ENCODE data around the gene ZNF384.

DNA sequence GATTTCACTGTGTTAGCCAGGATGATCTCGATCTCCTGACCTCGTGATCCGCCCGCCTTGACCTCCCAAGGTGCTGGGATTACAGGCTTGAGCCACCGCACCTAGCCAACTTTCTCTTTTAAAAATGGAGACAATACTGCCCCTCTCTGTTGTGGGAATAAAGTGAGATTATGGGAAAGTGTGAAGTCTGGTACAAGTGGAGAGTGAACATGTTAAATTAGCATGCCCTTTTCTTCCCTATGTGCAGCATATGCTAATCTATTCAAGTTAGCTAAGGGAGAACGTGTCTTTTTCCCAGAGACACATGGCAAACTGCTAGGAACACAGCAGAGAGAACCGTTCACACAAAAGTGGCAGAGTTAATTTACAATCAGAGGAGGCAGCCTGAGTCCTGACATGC lies 36.2 kb upstream of the ZNF384 start:
- TF ChIP-seq GABPA (IDR thresholded peaks at IDR 0.05 in 1 of 2, conservative IDR thresholded peaks at IDR 0.05 in 1 of 2) = no peak
- TF ChIP-seq RAD21 (IDR thresholded peaks at IDR 0.05) = no peak
- TF ChIP-seq, protein P1, sequence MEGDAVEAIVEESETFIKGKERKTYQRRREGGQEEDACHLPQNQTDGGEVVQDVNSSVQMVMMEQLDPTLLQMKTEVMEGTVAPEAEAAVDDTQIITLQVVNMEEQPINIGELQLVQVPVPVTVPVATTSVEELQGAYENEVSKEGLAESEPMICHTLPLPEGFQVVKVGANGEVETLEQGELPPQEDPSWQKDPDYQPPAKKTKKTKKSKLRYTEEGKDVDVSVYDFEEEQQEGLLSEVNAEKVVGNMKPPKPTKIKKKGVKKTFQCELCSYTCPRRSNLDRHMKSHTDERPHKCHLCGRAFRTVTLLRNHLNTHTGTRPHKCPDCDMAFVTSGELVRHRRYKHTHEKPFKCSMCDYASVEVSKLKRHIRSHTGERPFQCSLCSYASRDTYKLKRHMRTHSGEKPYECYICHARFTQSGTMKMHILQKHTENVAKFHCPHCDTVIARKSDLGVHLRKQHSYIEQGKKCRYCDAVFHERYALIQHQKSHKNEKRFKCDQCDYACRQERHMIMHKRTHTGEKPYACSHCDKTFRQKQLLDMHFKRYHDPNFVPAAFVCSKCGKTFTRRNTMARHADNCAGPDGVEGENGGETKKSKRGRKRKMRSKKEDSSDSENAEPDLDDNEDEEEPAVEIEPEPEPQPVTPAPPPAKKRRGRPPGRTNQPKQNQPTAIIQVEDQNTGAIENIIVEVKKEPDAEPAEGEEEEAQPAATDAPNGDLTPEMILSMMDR (IDR thresholded peaks at IDR 0.05; ENCODE audit: low read depth, low read length, missing input control) = no peak
- no peak for TF ChIP-seq FOXA1 (IDR thresholded peaks at IDR 0.05)
- TF ChIP-seq, protein P2, sequence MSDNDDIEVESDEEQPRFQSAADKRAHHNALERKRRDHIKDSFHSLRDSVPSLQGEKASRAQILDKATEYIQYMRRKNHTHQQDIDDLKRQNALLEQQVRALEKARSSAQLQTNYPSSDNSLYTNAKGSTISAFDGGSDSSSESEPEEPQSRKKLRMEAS (IDR thresholded peaks at IDR 0.05) = no peak
- TF ChIP-seq ZBTB33 (IDR thresholded peaks at IDR 0.05) = no peak
- no peak for TF ChIP-seq TAF1 (conservative IDR thresholded peaks at IDR 0.05)
- no peak for TF ChIP-seq REST (IDR thresholded peaks at IDR 0.05)
- TF ChIP-seq ATF3 (IDR thresholded peaks at IDR 0.05) = no peak
- no peak for TF ChIP-seq RXRA (IDR thresholded peaks at IDR 0.05)
- no peak for TF ChIP-seq JUND (IDR thresholded peaks at IDR 0.05)
- TF ChIP-seq SP1 (IDR thresholded peaks at IDR 0.05) = no peak

Measured in liver (tissue), 3 donors.